Stimulated activated CD8-positive, alpha-beta memory T cell treated with anti-CD3 and anti-CD28 coated beads, Interleukin-15, amount 100 ng/mL, for 1 hour (primary cell): ENCODE results near the gene CALHM6.
"Not testable (repeated sequence)": the region's sequence is repeated elsewhere in the genome, so short reads cannot be mapped to it uniquely, and the experiment has no call there.

ENCODE experiments used
- DNase-seq: peaks from one replicate; pipeline ENCODE4 v3.0.0-alpha.2; 2020; ENCODE audit warnings: low read depth

CALHM6 gene

DNA sequence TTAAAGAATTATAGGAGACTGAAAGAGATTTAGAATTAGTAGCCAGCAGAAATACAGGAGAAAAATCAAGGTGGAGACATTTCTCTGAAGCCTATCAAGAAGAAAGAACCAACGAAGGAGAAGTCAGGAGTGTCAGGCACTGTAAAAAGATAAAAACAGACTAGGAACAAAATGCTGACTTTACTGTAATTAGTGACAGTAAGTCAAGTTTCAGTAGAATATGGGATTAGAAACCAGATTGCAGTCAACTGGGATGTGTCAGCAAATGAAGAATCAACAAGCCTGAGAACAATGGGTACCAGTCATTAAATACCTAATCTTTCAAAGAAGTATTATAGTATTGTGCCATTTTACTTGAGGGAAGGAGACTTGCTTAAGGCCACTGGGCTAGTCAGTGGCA is 21.6 kb downstream of the CALHM6 start:
- no peak for DNase-seq

DNA sequence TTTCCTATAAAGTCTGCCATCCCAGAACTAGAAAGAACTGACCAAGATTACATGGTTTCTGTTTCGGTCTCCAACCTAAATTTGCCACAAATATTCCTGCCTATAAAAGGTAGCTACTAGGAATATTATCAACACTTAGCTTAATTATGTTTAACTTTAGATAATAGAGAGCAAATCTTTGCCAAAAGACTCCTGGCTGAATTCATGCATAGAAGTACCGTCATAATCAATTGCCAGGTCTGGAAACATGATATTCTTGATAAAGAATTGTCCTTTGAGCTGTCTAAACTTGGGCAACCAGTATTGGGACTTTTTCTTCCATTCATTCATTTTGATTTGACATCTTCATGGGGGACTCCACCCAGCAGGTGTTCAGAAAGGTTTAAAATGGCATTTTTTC is 22.4 kb downstream of the CALHM6 start:
- DNase-seq, result no peak

DNA sequence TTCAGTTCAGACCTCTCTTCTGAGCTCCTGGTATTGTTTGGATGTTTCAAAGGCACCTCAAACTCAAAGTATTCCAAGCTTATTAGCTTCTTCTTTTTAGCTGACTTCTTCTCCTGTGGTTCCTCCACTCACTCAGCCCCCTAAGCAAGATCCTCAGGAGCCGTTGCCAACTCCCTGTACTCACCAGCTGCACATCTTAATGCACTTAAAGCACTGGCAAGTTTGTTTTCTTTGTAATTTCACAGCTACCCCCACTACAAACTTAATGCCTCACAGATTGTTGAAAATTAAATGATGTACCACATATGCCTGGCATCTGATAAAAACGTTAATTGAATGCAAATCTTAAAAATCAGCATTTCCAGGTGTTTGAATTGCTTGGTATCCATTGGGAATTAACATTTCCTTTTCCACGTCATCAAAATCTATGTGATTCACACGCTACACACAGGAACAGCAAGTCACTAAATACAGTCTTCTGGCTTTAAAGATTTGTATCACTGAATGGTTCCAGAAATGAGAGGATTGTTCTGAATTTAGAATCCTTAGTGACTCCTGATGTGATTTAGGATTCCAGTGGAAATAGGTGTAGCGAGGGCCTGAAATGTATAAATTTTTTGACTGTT is 24.5 kb downstream of the CALHM6 start:
- no peak for DNase-seq

DNA sequence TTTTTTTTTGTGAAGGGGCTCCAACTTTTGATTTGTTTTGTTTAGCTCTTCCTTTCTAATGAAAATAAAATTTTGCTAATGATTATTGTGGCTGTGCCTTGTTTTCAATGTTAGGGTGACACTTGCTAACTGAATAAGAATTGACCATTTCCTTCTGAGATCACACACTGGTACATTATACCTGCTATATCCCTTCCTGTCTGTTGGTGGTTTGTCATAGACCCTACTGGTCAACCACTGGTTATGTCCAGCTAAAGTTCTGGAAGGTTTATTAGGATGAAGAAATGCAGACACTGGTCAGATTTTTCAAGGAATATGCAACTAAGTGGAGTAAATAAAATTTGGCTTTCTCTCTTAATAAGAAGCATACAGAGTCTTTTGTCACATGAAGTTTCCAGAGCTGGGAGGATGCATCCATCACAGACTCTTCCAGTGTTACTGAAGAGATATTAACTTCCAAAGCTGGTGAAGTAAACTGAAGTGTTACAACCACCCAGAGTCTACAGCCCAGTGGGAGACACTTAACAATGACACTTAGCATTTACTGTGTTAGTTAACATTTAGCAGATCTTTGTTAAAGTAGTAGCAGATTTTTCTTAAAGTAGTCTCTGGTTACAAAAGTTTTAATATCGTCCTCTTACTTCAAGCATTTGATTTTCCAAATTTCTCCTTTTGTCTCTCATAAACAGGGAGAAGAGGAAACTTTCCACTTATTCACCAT is 30.6 kb downstream of the CALHM6 start:
- no peak for DNase-seq

DNA sequence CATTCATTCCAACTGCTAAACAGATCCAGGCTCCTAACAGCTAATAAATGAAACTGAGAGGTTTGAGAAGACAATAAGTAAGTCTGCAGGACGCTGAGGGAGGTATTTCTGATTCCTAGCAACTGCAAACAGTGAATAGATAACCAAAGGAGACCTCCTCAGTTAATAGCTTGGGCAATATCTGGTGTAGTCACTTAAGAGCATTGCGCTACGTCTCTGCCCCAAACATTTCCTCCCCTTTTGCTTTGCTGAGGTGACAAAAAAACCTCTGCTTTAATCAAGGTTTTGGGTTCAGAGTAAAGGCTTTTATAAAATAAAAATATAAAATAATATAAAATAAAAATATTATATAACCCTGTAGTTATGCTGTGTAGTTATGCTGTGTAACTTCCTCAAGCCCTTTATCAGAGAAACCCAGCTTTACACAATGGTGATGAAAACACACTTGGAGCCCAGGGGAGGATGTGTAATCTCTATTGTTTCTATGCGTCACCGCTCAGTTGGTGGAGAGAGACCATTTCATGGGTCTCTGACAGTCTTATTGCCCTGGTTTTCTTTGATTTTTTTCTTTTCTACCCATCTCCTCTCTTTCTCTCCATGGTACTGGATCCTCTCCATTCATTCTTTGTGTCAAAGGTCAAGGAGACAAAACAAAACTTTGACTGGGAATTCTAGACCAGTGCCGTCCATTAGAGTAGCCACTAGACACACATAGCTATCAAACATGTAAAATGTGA is 31.3 kb downstream of the CALHM6 start:
- no peak for DNase-seq

DNA sequence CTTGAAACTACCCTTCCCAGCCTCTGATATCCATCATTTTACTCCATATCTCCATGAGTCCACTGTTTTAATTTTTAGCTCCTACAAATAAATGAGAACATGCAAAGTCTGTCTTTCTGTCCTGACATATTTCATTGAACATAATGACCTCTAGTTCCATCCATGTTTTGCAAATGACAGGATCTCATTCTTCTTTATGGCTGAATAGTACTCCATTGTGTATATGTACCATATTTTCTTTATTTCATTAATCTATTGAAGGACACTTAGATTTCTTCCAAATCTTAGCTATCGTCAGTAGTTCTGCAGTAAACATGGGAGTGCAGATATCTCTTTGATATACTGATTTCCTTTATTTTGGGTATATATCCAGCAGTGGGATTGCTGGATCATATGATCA is 34.0 kb downstream of the CALHM6 start:
- DNase-seq, result not testable (repeated sequence)

DNA sequence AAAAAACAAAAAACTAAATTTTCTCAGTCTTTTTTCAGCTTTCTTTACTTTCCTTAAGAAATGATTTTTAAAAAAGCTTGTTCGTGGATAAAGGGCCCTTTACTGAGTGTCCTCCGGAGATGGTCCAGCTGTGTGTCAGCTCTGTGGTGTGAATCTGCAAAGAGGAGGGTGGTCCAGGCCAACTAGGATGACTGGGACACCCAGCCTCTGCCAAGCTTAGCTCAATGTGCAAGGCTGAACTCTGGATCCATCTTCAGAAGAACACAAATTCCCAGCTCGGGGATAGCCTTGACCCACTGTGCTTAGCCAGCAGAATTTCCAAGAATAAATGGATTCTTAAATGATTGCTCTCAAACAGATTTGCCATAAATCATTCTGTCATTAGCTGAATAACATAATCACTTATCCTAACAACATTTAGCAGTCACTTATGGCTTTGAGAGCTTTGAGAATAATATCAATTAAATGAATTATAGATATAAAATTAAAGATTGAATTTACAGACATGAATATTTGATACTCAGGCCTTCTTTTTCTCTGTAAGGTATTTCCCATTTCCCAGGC is 36.0 kb downstream of the CALHM6 start:
- no peak for DNase-seq

DNA sequence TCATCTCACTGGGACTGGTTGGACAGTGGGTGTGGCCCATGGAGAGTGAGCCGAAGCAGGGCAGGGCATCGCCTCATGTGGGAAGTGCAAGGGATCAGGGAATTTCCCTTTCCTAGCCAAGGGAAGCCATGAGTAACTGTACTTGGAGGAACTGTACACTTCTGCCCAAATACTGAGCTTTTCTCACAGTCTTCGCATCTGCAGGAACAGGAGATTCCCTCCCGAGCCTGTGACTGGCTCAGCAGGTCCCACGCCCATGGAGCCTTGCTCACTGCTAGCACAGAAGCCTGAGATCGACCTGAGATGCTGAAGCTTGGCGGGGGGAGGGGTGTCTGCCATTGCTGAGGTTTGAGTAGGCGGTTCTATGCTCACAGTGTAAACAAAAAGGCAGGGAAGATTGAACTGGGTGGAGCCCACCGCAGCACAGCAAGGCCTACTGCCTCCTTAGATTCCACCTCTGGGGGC is 39.8 kb downstream of the CALHM6 start:
- DNase-seq, result no peak

DNA sequence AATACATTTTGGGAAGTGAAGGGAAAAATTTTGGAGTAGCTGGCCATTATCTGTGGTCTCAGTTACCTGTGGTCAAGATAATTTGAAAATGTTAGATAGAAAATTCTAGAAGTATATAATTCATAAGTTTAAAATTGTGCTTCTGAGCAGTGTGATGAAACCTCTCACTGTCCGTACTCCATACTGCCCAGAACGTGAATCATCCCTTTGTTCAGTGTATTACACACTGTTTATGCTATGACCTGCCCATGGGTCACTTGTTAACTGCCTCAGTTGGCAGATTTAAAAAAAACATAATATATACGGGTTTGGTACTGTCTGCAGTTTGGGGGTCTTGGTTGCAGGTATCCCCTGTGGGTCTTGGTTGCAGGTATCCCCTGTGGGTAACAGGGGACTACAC is 46.1 kb downstream of the CALHM6 start:
- DNase-seq, result no peak

DNA sequence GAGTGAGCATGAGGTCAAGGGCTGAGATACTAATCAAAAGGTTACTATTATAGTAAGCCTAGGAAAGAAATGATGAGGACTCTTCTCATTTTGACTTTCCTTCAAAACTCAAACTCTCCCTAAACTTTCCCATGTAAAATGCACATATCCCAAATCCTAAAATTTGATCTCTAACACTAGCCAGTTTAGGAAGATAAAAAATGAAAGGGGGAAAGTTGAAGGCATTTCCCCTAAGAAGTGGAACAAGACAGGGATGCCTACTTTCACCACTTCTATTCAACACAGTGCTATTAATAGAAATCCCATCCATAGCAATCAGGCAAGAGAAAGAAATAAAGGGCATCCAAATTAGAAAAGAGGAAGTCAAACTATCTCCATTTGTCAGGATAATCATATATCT is 47.4 kb downstream of the CALHM6 start:
- no peak for DNase-seq

DNA sequence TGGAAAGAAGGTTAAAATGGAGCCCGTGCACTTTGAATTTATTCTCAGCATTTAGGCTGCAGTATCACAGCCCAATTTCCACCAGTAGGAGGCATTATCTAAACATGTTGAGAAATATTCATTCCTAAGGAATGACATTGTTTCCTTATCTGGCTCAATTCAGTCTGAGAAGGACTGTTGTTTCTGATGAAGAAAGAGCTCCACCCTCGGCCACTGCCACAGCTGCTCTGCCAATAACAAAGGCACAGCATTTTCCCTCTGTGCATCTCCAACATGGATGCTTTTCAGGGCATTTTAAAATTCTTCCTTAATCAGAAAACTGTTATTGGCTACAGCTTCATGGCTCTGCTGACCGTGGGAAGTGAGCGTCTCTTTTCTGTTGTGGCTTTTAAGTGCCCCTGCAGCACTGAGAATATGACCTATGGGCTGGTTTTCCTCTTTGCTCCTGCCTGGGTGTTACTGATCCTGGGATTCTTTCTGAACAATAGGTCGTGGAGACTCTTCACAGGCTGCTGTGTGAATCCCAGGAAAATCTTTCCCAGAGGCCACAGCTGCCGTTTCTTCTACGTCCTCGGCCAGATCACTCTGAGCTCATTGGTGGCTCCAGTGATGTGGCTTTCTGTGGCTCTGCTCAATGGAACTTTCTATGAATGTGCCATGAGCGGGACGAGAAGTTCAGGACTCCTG is 50.4 kb downstream of the CALHM6 start, which contains the start of gene CALHM5:
TSS of gene CALHM5 (plus strand) at position 216 of the 687 bp plus-strand sequence. CDS start at position 274, 58 bp downstream.
- DNase-seq, result no peak

DNA sequence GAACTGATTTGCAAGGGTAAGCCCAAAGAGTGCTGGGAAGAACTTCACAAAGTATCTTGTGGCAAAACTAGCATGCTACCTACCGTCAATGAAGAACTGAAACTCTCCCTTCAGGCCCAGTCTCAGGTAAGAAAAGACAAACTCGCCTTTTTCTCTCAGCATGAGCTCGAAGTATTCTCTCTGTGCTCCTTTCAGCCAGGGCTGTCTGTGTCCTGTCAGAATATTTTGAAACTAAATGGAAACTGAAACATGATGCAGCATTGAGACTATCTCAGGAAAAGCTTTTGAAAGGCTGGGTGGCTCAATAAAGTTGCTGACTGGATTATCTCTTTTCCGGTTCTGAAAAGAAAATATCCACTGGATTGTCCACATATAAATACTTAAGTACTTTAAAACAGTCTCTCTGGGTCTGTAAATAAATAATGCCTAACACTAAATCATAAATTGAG is 51.0 kb downstream of the CALHM6 start:
- DNase-seq, result no peak

DNA sequence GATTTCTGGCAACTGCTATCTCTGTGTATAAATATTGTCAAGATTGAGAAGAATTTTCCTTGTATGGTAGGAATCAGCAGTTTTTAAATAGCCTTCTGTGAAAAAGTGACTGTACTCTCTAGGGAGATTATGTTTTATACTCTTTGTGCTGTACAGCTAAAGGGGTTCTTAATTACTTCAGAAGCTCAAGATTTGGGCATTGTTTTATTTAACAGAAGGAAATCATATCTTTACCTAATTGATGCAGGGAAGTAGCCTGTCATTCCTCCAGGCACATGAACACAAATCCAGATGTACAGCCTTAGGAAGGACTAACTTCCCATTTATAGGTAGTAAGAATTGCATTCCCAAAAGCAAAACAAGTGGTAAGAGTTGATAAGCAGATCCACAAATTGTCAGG is 51.6 kb downstream of the CALHM6 start:
- DNase-seq, result no peak
